ENCODE results near the gene CRIP1. TPM values are rescaled to one million over a fixed set of nuclear protein-coding genes. Genes with fewer than 3 reads are reported as not detected.
A peak's percentile ranks its signal among the peaks of the same experiment; 100 is the strongest.

The CRIP1 gene
- total and polyA plus RNA-seq, 2 donors (not counting 1 experiment from before 2014, with no cell fraction given): 210 to 563 TPM

DNA sequence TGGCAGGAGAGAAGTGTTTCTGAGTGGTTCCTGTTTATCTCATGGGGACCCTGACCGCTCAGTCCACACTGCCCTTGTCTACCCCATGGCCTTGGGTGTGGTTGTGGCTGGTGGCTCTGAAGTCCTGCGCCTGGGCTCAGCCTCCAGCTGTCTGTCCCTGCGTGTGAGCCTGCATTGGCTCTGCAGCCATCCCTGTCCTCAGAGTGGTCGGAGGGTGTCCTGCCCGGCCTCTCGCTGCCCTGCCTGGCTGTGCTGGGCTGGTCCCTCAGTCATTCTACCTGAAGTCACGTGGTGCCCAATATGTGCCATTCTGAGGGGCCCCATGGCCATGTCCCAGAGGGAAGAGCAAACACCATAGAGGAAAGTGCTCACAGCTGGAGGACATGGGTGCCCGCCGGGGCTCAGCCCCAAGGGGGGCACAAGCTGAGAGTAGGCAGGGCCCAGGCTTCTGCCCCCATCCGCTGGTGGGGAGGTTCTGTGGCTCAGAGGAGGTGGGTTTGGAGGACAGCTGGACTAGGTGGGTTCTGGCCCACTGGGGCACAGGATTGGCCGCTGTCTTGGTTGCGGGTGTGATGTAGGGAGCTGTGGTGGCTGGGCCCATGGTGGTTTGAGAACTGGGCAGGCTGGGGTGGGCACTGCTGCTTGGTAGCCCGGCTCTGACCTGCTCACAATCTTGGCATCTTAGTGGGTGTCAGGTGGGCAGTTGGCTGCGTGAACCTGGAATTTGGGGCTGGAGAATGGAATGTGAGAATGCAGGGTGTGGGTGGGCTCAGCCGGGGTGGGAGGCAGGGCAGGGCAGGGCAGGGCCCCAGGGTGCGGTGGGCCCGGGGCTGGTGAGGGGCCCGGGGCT is 16.0 kb downstream of the CRIP1 start:
- DNase-seq: peak; percentile 31
- TF ChIP-seq CTCF (IDR thresholded peaks at IDR 0.05): no peak
- TF ChIP-seq EZH2 (IDR thresholded peaks at IDR 0.05; ENCODE audit: borderline replicate concordance, insufficient read depth, low read depth, low read length, poor library complexity, severe bottlenecking): no peak
- Mint-ChIP-seq H3K9me3 (ENCODE audit: insufficient read depth) (no peaks in the 10 kb centered on the region), H3K4me3 (no peak overlapping the region), H3K4me1 (no peaks in the 10 kb centered on the region), H3K27ac (no peak overlapping the region), H3K27me3 (peaks cover 9% of the 10 kb centered on the region)
- intact Hi-C loops (cut with micrococcal nuclease): no loop called here
- no peaks in the 10 kb centered on the region for H3K27me3 ChIP-seq (replicated peaks in 1 of 4; ENCODE audit: control extremely low read depth in 1 of 4, control insufficient read depth in 3 of 4, insufficient read depth in 4 of 4, low read length in 3 of 4)
- ChIA-PET CTCF (no interaction called here), POLR2A (no interaction called here)
- no peaks in the 10 kb centered on the region for H3K4me1 ChIP-seq (ENCODE audit: control insufficient read depth in 2 of 2, insufficient read depth in 2 of 2, low read length in 2 of 2)
- no peak overlapping the region for H3K27ac ChIP-seq (ENCODE audit: low read length in 2 of 2)
- WGBS (ENCODE audit: insufficient coverage): 84% methylated on average over 17 of the region's 18 CpGs
- no peak overlapping the region for H3K4me2 ChIP-seq (replicated peaks; ENCODE audit: low read depth, low read length, poor library complexity, severe bottlenecking)
- H2AFZ ChIP-seq (ENCODE audit: insufficient read depth, low read depth, low read length, poor library complexity, severe bottlenecking): no peak overlapping the region
- no peak overlapping the region for H3K9ac ChIP-seq (ENCODE audit: low read length)
- no peaks in the 10 kb centered on the region for H3K79me2 ChIP-seq (ENCODE audit: control insufficient read depth, insufficient read depth, low read length)
- H3K9me3 ChIP-seq (ENCODE audit: control extremely low read depth in 1 of 3, control insufficient read depth in 2 of 3, insufficient read depth in 1 of 3, low read length in 2 of 3): no peaks in the 10 kb centered on the region
- no peak for ATAC-seq (ENCODE audit: low read depth)
- no peaks in the 10 kb centered on the region for H4K20me1 ChIP-seq (ENCODE audit: control insufficient read depth, insufficient read depth, low read length, poor library complexity, severe bottlenecking)
- H3K36me3 ChIP-seq (replicated peaks in 1 of 2; ENCODE audit: control extremely low read depth in 1 of 2, control insufficient read depth in 1 of 2, extremely low read depth in 1 of 2, insufficient read depth in 2 of 2, low read length in 1 of 2): no peaks in the 10 kb centered on the region
- H3K4me3 ChIP-seq (ENCODE audit: control extremely low read depth in 1 of 5, extremely low read depth in 1 of 5, insufficient read depth in 1 of 5, low read depth in 2 of 5, low read length in 4 of 5): no peak overlapping the region

DNA sequence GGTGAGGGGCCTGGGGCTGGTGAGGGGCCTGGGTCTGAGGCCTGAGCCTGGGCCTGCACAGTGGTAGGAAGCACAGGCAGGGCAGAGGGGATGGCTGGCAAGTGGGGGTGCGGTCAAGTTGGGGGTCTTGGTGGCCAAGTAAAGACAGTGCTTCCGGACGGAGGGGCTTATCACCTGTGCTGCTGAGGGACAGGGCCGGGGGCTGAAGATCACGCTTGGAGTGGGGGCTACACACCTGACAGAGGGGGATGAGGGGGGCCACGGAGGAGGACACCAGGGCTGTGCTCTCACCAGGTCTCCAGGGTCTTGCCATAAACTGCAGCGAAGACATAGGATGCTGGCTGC is 16.6 kb downstream of the CRIP1 start:
- H3K4me3 ChIP-seq (ENCODE audit: control extremely low read depth in 1 of 5, extremely low read depth in 1 of 5, insufficient read depth in 1 of 5, low read depth in 2 of 5, low read length in 4 of 5): no peak overlapping the region
- no peaks in the 10 kb centered on the region for H4K20me1 ChIP-seq (ENCODE audit: control insufficient read depth, insufficient read depth, low read length, poor library complexity, severe bottlenecking)
- peak; percentile 28 for DNase-seq
- H3K36me3 ChIP-seq (replicated peaks in 1 of 2; ENCODE audit: control extremely low read depth in 1 of 2, control insufficient read depth in 1 of 2, extremely low read depth in 1 of 2, insufficient read depth in 2 of 2, low read length in 1 of 2): no peaks in the 10 kb centered on the region
- intact Hi-C loops (cut with micrococcal nuclease): no loop called here
- Mint-ChIP-seq H3K27ac (no peak overlapping the region), H3K27me3 (peaks cover 13% of the 10 kb centered on the region), H3K9me3 (ENCODE audit: insufficient read depth) (no peaks in the 10 kb centered on the region), H3K4me1 (no peaks in the 10 kb centered on the region), H3K4me3 (no peak overlapping the region)
- no peak for TF ChIP-seq EZH2 (IDR thresholded peaks at IDR 0.05; ENCODE audit: borderline replicate concordance, insufficient read depth, low read depth, low read length, poor library complexity, severe bottlenecking)
- no peak for TF ChIP-seq CTCF (IDR thresholded peaks at IDR 0.05)
- ChIA-PET CTCF (no interaction called here), POLR2A (no interaction called here)
- peaks cover 0 to 5% (median 0%) of the 10 kb centered on the region in 4 experiments for H3K27me3 ChIP-seq (replicated peaks in 1 of 4; ENCODE audit: control extremely low read depth in 1 of 4, control insufficient read depth in 3 of 4, insufficient read depth in 4 of 4, low read length in 3 of 4)
- no peaks in the 10 kb centered on the region for H3K79me2 ChIP-seq (ENCODE audit: control insufficient read depth, insufficient read depth, low read length)
- no peak for ATAC-seq (ENCODE audit: low read depth)
- H3K9ac ChIP-seq (ENCODE audit: low read length): no peak overlapping the region
- no peak overlapping the region for H2AFZ ChIP-seq (ENCODE audit: insufficient read depth, low read depth, low read length, poor library complexity, severe bottlenecking)
- 95% methylated on average over 7 of the region's 7 CpGs for WGBS (ENCODE audit: insufficient coverage)
- no peaks in the 10 kb centered on the region for H3K9me3 ChIP-seq (ENCODE audit: control extremely low read depth in 1 of 3, control insufficient read depth in 2 of 3, insufficient read depth in 1 of 3, low read length in 2 of 3)
- H3K4me1 ChIP-seq (ENCODE audit: control insufficient read depth in 2 of 2, insufficient read depth in 2 of 2, low read length in 2 of 2): no peaks in the 10 kb centered on the region
- H3K27ac ChIP-seq (ENCODE audit: low read length in 2 of 2): no peak overlapping the region
- H3K4me2 ChIP-seq (replicated peaks; ENCODE audit: low read depth, low read length, poor library complexity, severe bottlenecking): no peak overlapping the region
